ENCODE results near the gene CELA2A.
"Not testable (repeated sequence)": the region's sequence is repeated elsewhere in the genome, so short reads cannot be mapped to it uniquely, and the experiment has no call there.

The CELA2A gene

GRCh38 chr1:15460708-15461095 is 4.2 kb downstream of the CELA2A start:
- no peak overlapping the region for H3K27ac ChIP-seq
- no peak overlapping the region for H3K4me3 ChIP-seq

- not testable (repeated sequence) for H3K4me3 ChIP-seq, H3K27ac ChIP-seq
Measured at GRCh38 chr1:15463064-15463800, 6.7 kb downstream of the CELA2A start.

GRCh38 chr1:15463926-15464322 is 7.4 kb downstream of the CELA2A start:
- H3K4me3 ChIP-seq, result not testable (repeated sequence)

GRCh38 chr1:15465674-15466073 is 9.1 kb downstream of the CELA2A start:
- H3K27ac ChIP-seq, result no peak overlapping the region

More at GRCh38 chr1:15463926-15464322, 7.4 kb downstream of the CELA2A start:
- H3K27ac ChIP-seq, result not testable (repeated sequence)

GRCh38 chr1:15466955-15467625 is 10.6 kb downstream of the CELA2A start:
- H3K4me3 ChIP-seq, H3K27ac ChIP-seq: not testable (repeated sequence)

More at GRCh38 chr1:15465674-15466073, 9.1 kb downstream of the CELA2A start:
- H3K4me3 ChIP-seq, result no peak overlapping the region

- H3K27ac ChIP-seq, result no peak overlapping the region
- no peak overlapping the region for H3K4me3 ChIP-seq
Measured at GRCh38 chr1:15468145-15468544, 11.6 kb downstream of the CELA2A start.

GRCh38 chr1:15469361-15469760 is 12.8 kb downstream of the CELA2A start:
- no peak overlapping the region for H3K27ac ChIP-seq
- no peak overlapping the region for H3K4me3 ChIP-seq

GRCh38 chr1:15469821-15470448 is 13.4 kb downstream of the CELA2A start:
- H3K27ac ChIP-seq, H3K4me3 ChIP-seq: not testable (repeated sequence)

GRCh38 chr1:15471067-15471466 is 14.5 kb downstream of the CELA2A start:
- not testable (repeated sequence) for H3K4me3 ChIP-seq, H3K27ac ChIP-seq

- H3K27ac ChIP-seq, H3K4me3 ChIP-seq: not testable (repeated sequence)
Measured at GRCh38 chr1:15471723-15472122, 15.2 kb downstream of the CELA2A start.

- Histone ChIP-seq H3K27ac (no peak overlapping the region), H3K4me3 (no peak overlapping the region)
Measured at GRCh38 chr1:15472587-15472986, 16.1 kb downstream of the CELA2A start.

- H3K27ac ChIP-seq, result no peak within 1 kb of the TSS
- H3K4me3 ChIP-seq, result no peak within 1 kb of the TSS
Measured at GRCh38 chr1:15475752-15476314, 19.3 kb downstream of the CELA2A start, which contains the start of gene CELA2B. CELA2B (plus strand) TSS chr1:15476104; CDS start chr1:15476126, 22 bp downstream.

GRCh38 chr1:15476927-15477326 is 20.4 kb downstream of the CELA2A start:
- H3K27ac ChIP-seq, result no peak overlapping the region
- no peak overlapping the region for H3K4me3 ChIP-seq

- H3K27ac ChIP-seq, result no peak overlapping the region
- H3K4me3 ChIP-seq, result no peak overlapping the region
Measured at GRCh38 chr1:15477646-15478212, 21.2 kb downstream of the CELA2A start.

GRCh38 chr1:15479654-15480347 is 23.3 kb downstream of the CELA2A start:
- no peak overlapping the region for H3K27ac ChIP-seq

GRCh38 chr1:15482455-15482854 is 25.9 kb downstream of the CELA2A start:
- H3K27ac ChIP-seq, H3K4me3 ChIP-seq: not testable (repeated sequence)

More at GRCh38 chr1:15479654-15480347, 23.3 kb downstream of the CELA2A start:
- no peak overlapping the region for H3K4me3 ChIP-seq

GRCh38 chr1:15482983-15483543 is 26.5 kb downstream of the CELA2A start:
- not testable (repeated sequence) for H3K4me3 ChIP-seq, H3K27ac ChIP-seq

GRCh38 chr1:15483971-15484370 is 27.4 kb downstream of the CELA2A start:
- no peak overlapping the region for H3K27ac ChIP-seq
- no peak overlapping the region for H3K4me3 ChIP-seq

GRCh38 chr1:15484443-15484842 is 27.9 kb downstream of the CELA2A start:
- H3K27ac ChIP-seq, H3K4me3 ChIP-seq: not testable (repeated sequence)
